ENCODE data around the gene ELFN2.
A peak's percentile ranks its signal among the peaks of the same experiment; 100 is the strongest.

The ELFN2 gene

GRCh38 chr22:37379722-37380121 lies 47.6 kb downstream of the ELFN2 start:
- DNase-seq: no peak

GRCh38 chr22:37379085-37379484 lies 48.2 kb downstream of the ELFN2 start:
- DNase-seq: no peak

DNA sequence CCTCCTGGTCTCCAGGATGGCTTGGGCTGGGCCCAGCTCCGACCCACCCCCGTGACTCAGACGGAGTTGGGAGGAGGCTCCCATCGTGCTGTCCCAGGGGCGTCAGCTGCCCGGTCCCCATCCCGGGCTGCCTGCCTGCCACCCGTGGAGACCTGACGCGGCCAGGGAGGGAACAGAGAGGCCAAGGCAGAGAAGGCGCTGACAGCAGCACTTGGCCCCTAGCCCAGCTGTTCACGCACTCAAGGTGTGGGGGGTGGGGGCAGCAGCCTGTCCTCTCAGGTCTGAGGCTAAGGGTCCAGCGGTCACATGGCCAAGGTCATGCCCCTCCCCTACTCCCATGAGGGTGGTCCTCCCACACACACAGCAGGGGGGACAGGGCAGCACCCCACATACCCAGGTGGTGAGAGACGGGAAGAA lies 48.6 kb downstream of the ELFN2 start:
- DNase-seq: no peak

DNA sequence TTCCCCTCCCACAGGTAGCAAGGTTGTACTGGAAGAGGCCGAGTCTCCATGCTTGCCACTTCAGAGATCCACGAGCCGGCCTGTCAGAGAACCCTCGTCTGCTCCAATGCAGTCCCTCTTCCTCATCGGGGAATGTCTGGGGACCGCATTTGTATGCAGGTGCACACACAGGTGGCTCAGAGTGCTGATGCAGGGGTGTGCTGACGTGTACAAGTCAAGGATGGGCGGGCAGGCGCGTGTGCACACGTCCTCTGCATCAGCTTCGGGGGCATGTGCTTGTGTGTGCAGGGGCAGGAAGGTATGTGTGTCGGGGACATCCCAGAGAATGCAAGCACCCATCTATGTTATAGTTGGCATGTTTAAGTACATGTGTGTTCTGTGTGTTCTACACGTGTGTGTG lies 49.4 kb downstream of the ELFN2 start:
- DNase-seq: no peak

- DNase-seq: no peak
Measured at GRCh38 chr22:37377138-37377537, 50.1 kb downstream of the ELFN2 start.

GRCh38 chr22:37376643-37377042 lies 50.6 kb downstream of the ELFN2 start:
- DNase-seq: no peak

GRCh38 chr22:37375801-37376200 lies 51.5 kb downstream of the ELFN2 start:
- no peak for DNase-seq

GRCh38 chr22:37374571-37374970 lies 52.7 kb downstream of the ELFN2 start:
- no peak for DNase-seq

GRCh38 chr22:37373451-37373850 lies 53.8 kb downstream of the ELFN2 start:
- no peak for DNase-seq

DNA sequence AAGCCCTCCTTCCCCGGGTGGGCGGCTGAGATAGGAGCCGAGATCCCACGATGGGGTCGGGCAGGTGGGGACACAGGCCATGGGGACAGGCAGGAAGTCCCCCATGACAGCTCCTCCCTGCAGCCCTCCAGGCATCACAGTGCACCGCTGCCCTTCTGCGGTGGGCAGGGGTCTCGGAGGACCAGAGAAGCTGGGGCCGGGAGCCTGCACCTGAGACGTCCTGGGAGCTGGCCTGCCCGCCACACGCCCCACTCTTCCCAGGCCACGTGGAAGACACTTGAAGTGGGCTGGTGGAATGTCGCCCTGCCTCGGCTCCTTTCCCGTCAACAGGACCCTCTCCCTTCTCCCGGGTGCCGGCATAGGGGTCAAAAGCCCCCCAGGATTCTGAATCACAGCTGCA lies 55.4 kb downstream of the ELFN2 start:
- DNase-seq: no peak

DNA sequence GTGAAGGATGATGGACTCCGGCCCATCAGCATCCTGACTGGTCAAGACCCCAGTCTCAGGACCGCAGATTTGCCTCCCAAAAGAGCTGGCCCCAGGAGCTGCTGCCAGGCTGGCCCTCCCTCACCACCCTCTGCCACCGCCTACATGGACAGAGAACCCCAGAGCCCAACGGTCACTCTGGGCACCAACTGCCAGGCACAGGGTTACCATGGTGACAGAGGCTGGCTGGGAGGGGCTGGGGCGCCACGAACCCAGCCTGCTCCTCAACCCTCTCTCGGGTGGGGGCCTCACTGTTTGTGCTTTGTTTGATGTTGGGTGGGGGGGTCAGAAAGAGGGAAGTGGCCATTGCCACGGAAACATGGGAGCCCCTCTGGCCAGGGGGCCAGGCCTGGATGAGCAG lies 55.8 kb downstream of the ELFN2 start:
- no peak for DNase-seq

DNA sequence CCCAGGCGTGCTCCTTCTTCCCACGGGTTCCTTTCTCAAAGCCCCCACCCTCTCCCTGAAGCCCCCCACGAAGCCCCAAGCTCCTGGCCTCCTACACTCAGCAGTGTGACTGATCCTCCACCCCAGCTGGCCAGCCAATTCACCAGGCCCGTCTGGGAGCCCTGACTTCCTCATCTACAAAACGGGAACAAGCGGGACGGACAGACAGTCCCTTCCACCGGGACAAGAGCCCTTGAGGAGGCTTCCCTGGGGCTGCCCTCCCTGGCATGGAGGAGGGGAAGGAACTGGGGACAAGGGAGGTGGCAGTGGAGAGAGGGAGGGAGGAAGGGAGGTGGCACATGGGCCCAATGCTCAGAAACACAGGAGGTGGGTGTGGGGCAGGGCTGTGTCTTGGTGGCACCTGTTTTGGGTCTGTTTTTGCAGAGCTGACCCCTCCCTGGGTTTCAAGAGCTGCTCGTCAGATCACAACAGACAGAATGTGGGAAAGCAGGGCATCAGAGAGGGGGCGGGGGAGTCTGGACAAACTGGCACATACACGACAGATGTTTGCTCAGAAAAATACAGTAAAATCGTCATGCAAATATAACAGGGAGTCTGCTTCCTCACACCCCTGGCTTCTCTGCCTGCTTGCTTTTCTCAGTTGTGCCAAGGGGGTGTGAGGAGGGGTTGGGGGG lies 56.8 kb downstream of the ELFN2 start:
- DNase-seq: peak; percentile 37

DNA sequence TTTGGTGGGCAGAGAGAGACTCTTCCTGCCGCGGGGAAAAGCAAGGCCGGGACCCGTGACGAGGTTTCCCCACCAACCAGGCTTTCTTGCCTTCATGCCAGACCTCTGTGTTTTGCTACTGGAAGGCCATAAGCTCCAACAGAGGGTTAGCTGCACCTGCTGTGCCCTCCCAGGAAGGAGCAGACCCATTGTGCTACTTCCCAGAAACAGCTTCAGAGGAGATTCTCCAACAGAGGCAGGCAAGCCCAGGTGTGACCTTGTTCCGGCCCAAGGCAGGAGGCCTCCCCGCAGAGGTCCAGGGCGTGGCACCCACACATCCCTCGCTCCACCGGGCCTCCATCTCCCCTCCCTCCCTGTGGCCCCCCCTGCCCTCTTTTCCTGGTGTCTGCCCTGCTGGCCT lies 57.8 kb downstream of the ELFN2 start:
- no peak for DNase-seq

- DNase-seq: no peak
Measured at GRCh38 chr22:37368058-37368457, 59.2 kb downstream of the ELFN2 start.

DNA sequence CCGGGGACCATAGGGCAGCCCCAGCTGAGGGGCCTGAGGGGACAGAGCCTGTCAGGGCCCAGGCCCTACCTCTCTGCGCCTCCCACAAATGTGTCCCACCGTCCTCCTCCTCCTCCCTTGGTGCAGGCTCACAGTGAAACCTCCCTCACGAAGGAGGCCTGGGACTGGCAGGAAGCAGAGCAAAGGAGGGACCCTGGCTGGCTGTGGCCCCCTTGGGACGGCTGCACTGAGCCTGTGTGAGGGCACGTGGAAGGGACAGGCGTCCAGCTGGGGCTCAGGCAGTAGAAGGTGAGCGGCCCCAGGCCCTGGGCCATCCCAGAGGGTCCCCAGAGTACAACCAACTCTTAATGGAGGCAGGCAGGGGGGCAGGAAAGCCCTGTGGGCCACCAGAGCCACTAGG lies 60.7 kb downstream of the ELFN2 start:
- no peak for DNase-seq

DNA sequence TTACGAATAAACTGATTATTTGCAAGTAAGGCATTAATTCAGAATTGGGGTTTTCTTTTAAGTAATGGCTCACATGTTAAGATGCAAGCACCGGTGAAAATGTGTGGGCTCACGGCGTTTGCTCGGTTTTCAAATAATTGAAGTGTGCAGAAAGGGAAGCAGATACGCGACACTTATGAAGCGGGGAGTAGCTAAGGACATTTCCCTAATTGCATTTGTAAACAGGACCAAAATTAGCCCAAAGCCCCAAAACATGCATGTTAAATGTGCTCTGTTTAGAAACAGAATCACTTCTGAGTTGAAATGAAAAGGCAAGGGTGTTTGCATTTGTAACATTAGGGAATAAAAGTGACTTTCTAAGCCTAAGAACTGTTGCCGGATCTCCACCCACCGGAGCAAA lies 61.3 kb downstream of the ELFN2 start:
- no peak for DNase-seq

DNA sequence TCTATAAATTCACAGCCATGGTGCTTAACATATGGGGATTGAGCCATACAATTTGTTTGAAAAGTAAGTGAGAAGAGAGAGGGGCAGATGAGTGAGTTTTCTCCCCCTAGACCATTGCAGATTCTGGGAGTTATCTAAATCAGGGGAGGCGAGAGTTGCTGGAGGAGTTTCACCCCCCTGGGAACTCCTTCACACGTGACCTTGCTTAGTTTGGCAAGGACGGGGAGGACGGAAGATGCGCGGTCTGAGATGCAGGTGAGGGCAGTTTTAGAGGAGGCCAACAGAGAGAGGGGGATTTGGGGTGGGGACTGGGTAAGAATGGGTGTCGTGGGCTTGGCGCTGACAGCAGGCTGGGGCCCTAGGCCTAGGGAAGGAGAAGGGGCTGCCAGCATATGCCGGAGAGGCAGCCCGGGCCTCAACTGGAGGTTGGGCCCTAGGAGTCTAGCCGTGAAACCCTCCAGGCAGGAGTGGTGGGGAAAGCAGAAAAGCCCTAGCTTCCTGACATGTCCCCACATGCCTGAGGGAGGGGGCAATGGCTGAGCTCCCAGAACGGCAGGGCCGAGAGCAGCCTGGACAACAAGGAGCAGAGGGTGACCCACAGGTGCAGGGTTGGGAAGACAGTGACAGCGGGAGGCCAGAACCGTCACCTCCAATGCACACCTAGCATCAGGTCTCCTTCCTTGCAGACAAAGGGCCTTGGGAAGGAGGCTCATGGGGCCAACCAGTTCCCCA lies 63.9 kb downstream of the ELFN2 start:
- DNase-seq: no peak

GRCh38 chr22:37362621-37363020 lies 64.7 kb downstream of the ELFN2 start:
- no peak for DNase-seq

- no peak for DNase-seq
Measured at GRCh38 chr22:37358917-37359316, 68.4 kb downstream of the ELFN2 start.

- DNase-seq: no peak
Measured at GRCh38 chr22:37358386-37358785, 68.9 kb downstream of the ELFN2 start.

DNA sequence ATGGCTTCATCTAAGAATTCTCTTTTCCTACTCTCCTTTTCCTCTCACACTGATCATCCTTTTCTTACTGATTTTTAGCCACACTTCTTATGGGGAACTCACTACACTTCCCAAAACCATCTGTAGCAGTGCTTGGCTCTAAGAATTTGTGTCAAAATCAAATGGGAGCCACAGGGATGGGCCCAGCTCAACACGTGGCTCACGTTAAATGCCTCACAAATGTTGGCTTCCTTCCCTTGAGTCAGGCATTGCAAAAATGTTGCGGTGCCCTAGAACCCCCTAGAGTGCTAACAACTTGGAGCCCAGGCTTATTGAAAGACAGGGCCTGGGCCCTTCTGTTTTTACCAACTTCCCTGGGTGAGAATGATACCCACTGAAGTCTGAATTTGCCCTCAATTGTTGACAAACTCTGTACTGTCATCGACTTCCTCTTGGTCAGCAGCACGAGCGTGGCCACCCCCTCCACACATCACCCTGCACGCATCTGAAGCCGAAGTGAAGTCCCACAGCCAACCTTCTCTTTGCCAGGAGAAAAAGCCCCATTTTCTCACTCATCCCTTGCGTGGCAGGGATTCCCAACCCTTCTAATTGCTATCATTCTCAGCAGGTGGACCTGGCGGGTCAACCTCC lies 69.7 kb downstream of the ELFN2 start:
- DNase-seq: no peak

DNA sequence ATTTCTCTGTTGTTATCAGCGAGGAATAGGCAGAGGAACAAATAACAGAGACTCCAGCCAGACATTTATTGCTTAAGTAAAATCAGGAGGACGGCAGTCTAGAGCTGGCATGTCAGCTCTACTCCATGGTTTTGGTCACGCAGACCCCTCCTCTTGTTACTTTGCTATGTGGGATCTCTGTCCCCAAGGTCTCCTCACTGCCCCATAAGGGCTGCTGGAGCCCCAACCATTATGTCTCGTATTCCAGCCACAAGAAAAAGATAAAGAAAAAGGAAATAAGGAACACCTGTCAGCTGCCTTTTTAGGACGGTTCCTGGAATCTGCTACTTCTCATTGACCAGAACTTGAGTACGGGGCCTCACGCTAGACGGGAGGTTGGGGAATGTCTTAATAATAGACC lies 70.4 kb downstream of the ELFN2 start:
- no peak for DNase-seq

DNA sequence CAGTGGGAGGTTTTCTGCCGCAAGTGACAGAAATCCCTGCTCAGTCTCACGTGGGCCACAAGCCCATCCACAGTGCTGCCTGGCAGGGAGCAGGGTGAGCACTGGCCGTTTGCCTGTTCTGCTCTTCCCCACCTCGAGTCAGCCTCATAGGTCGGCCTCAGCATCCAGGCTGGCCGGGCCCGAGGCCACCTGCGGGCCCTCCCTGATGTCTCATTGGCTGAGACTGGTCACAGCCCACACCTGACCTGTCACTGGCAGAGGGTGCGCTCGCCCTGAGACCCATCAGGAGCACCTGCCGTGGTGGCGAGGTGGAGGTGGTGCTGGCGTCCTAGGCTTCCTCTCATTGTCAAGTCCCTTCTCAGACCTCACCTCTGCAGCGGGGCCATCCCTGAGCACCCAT lies 72.1 kb downstream of the ELFN2 start:
- DNase-seq: no peak

- no peak for DNase-seq
Measured at GRCh38 chr22:37354670-37355069, 72.6 kb downstream of the ELFN2 start.
